Type B pancreatic cell (in vitro differentiated cells): ENCODE data around the gene RB1. TPM values are rescaled to one million over a fixed set of nuclear protein-coding genes. Genes with fewer than 3 reads are reported as not detected.

ENCODE experiments used
- DNase-seq: peaks from one replicate; pipeline ENCODE4 v3.0.0; 2021; ENCODE audit warnings: mixed read lengths; ENCODE audit not compliant: unreplicated experiment; ENCODE audit errors: extremely low spot score
- H3K27ac Mint-ChIP-seq: 2 replicates; pipeline ENCODE4 v1.8.0; 2021; ENCODE audit warnings: mild to moderate bottlenecking, mixed read lengths
- H3K27me3 Mint-ChIP-seq: 2 replicates; pipeline ENCODE4 v1.8.0; 2021; ENCODE audit warnings: mixed read lengths
- H3K36me3 Mint-ChIP-seq: 2 replicates; pipeline ENCODE4 v1.8.0; 2021; ENCODE audit warnings: mixed read lengths
- H3K4me1 Mint-ChIP-seq: one replicate; pipeline ENCODE4 v1.8.0; 2021; ENCODE audit warnings: mixed read lengths; ENCODE audit not compliant: unreplicated experiment
- H3K4me3 Mint-ChIP-seq: 2 replicates; pipeline ENCODE4 v1.8.0; 2021; ENCODE audit warnings: mild to moderate bottlenecking, mixed read lengths
- H3K9me3 Mint-ChIP-seq: 2 replicates; pipeline ENCODE4 v1.8.0; 2021; ENCODE audit warnings: mixed read lengths
- CTCF ChIP-seq: fragments of 200-600 bp; sonication (generic); conservative IDR thresholded peaks from 2 replicates; pipeline ENCODE4 v1.5.0; 2021; ENCODE audit warnings: antibody characterized with exemption, mild to moderate bottlenecking
- total RNA-seq: library from RNA; stranded (reverse); gene quantifications from 2 replicates; pipeline ENCODE4 v1.2.1, GENCODE V29; 2021; ENCODE audit warnings: low replicate concordance

The RB1 gene
- total RNA-seq, 1 donor from 2014 or later, result 26.6 TPM

- Mint-ChIP-seq H3K4me3 (no peak overlapping the region), H3K36me3 (peaks cover 30% of the 10 kb centered on the region), H3K27me3 (no peaks in the 10 kb centered on the region), H3K27ac (no peak overlapping the region), H3K9me3 (peaks cover 9% of the 10 kb centered on the region), H3K4me1 (no peaks in the 10 kb centered on the region)
- DNase-seq, result no peak
- TF ChIP-seq CTCF, result no peak
Observed at GRCh38 chr13:48356750-48357149, 53.2 kb downstream of the RB1 start.

- Mint-ChIP-seq H3K4me1 (no peaks in the 10 kb centered on the region), H3K9me3 (no peaks in the 10 kb centered on the region), H3K4me3 (no peak overlapping the region), H3K36me3 (peaks cover 31% of the 10 kb centered on the region), H3K27me3 (no peaks in the 10 kb centered on the region), H3K27ac (no peak overlapping the region)
- no peak for DNase-seq
- no peak for TF ChIP-seq CTCF
Observed at GRCh38 chr13:48369988-48370387, 66.4 kb downstream of the RB1 start.

GRCh38 chr13:48370815-48371214 lies 67.3 kb downstream of the RB1 start:
- H3K4me1 Mint-ChIP-seq, result no peaks in the 10 kb centered on the region
- H3K9me3 Mint-ChIP-seq, result no peaks in the 10 kb centered on the region
- no peak for DNase-seq
- peaks cover 32% of the 10 kb centered on the region for H3K36me3 Mint-ChIP-seq
- H3K27me3 Mint-ChIP-seq, result no peaks in the 10 kb centered on the region
- no peak overlapping the region for H3K4me3 Mint-ChIP-seq
- H3K27ac Mint-ChIP-seq, result no peak overlapping the region
- no peak for TF ChIP-seq CTCF

DNA sequence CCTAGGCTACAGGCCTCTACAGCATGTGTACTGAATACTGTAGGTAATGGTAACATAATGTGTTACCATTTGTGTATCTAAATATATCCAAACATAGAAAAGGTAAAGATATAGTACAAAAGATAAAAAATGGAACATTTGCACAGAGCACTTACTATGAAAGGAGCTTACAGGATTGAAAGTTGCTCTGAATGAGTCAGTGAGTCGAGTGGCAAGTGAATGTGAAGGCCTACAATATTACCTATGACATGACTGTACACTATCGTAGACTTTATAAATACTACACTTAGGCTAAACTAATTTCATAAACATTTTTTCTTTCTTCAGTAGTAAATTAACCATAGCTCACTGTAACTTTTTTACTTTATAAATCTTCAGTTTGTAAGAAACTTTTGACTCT lies 74.3 kb downstream of the RB1 start:
- Mint-ChIP-seq H3K9me3 (no peaks in the 10 kb centered on the region), H3K4me3 (no peak overlapping the region), H3K27ac (no peak overlapping the region), H3K36me3 (peaks cover 32% of the 10 kb centered on the region), H3K27me3 (no peaks in the 10 kb centered on the region), H3K4me1 (no peaks in the 10 kb centered on the region)
- no peak for DNase-seq
- no peak for TF ChIP-seq CTCF

DNA sequence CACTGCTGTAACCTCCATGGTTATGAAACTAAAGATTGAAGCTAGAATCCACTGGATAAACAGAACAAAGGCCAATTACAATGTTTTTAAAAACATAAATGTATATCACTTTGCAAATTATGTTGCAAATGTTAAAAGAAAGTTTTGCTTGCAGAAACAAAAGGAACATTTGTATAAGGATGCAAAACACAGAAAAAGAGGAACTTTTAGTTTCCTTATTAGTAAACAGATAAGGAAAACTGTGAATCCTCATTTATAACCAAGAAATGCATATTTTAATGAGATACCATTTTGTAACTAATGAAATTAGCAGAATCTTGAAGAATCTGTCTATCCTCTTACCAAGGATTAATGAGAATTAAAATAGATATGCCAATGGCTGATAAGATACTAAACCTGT lies 77.0 kb downstream of the RB1 start:
- Mint-ChIP-seq H3K36me3 (peaks cover 21% of the 10 kb centered on the region), H3K9me3 (no peaks in the 10 kb centered on the region), H3K27me3 (no peaks in the 10 kb centered on the region), H3K4me3 (no peak overlapping the region), H3K27ac (no peak overlapping the region), H3K4me1 (no peaks in the 10 kb centered on the region)
- no peak for DNase-seq
- no peak for TF ChIP-seq CTCF

- Mint-ChIP-seq H3K36me3 (peaks cover 17% of the 10 kb centered on the region), H3K27me3 (no peaks in the 10 kb centered on the region), H3K27ac (no peak overlapping the region), H3K4me1 (no peaks in the 10 kb centered on the region), H3K9me3 (no peaks in the 10 kb centered on the region), H3K4me3 (no peak overlapping the region)
- TF ChIP-seq CTCF, result no peak
- DNase-seq, result no peak
Observed at GRCh38 chr13:48383384-48383783, 79.8 kb downstream of the RB1 start.
